ENCODE results near the gene HSCB.

Gene HSCB

GRCh38 chr22:28779833-28780232 is 38.0 kb downstream of the HSCB start:
- Histone ChIP-seq H3K27me3 (ENCODE audit: control insufficient read depth, insufficient read depth, low read length) (no peaks in the 10 kb centered on the region), H3K4me1 (ENCODE audit: control insufficient read depth, insufficient read depth, low read length) (peaks cover 25% of the 10 kb centered on the region), H3K9ac (ENCODE audit: low read length) (no peak overlapping the region), H3K4me3 (ENCODE audit: low read length) (no peak overlapping the region), H3K27ac (ENCODE audit: low read depth, low read length) (peak overlapping the region; percentile 55), H3K36me3 (ENCODE audit: control insufficient read depth, insufficient read depth, low read length) (peaks cover 17% of the 10 kb centered on the region)

DNA sequence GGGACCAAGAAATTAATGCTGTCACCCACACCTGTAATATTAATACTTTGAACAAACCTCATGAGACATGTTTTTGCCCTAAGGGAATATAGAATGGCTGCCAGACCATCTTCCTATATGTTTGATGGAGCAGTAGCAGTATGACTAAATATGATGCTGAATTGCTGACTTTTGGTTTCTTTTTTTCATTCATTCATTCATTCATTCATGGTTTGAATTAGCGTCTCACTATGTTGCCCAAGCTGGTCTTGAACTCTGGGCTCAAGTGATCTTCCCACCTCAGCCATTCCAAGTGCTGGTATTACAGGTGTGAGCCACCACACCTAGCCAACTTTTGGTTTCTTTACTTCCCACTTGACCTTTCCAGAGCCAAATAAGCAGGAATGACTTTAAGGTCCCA is 38.5 kb downstream of the HSCB start:
- Histone ChIP-seq H3K4me1 (ENCODE audit: control insufficient read depth, insufficient read depth, low read length) (peaks cover 27% of the 10 kb centered on the region), H3K9ac (ENCODE audit: low read length) (no peak overlapping the region), H3K27me3 (ENCODE audit: control insufficient read depth, insufficient read depth, low read length) (no peaks in the 10 kb centered on the region), H3K27ac (ENCODE audit: low read depth, low read length) (no peak overlapping the region), H3K36me3 (ENCODE audit: control insufficient read depth, insufficient read depth, low read length) (peaks cover 18% of the 10 kb centered on the region), H3K4me3 (ENCODE audit: low read length) (no peak overlapping the region)

- H3K36me3 ChIP-seq (ENCODE audit: control insufficient read depth, insufficient read depth, low read length): peaks cover 14% of the 10 kb centered on the region
- H3K4me3 ChIP-seq (ENCODE audit: low read length): peak overlapping the region; percentile 3
- H3K4me1 ChIP-seq (ENCODE audit: control insufficient read depth, insufficient read depth, low read length): peaks cover 31% of the 10 kb centered on the region
- no peak overlapping the region for H3K9ac ChIP-seq (ENCODE audit: low read length)
- H3K27me3 ChIP-seq (ENCODE audit: control insufficient read depth, insufficient read depth, low read length): no peaks in the 10 kb centered on the region
- peak overlapping the region; percentile 85 for H3K27ac ChIP-seq (ENCODE audit: low read depth, low read length)
These were observed 42.2 kb downstream of the HSCB start for GRCh38 chr22:28783786-28784671.

- peaks cover 6% of the 10 kb centered on the region for H3K36me3 ChIP-seq (ENCODE audit: control insufficient read depth, insufficient read depth, low read length)
- no peak overlapping the region for H3K27ac ChIP-seq (ENCODE audit: low read depth, low read length)
- peaks cover 17% of the 10 kb centered on the region for H3K4me1 ChIP-seq (ENCODE audit: control insufficient read depth, insufficient read depth, low read length)
- H3K27me3 ChIP-seq (ENCODE audit: control insufficient read depth, insufficient read depth, low read length): no peaks in the 10 kb centered on the region
- H3K4me3 ChIP-seq (ENCODE audit: low read length): no peak overlapping the region
- no peak overlapping the region for H3K9ac ChIP-seq (ENCODE audit: low read length)
These were observed 46.8 kb downstream of the HSCB start for GRCh38 chr22:28788601-28789000.

GRCh38 chr22:28791124-28791523 is 49.3 kb downstream of the HSCB start:
- H3K27ac ChIP-seq (ENCODE audit: low read depth, low read length): no peak overlapping the region
- no peak overlapping the region for H3K9ac ChIP-seq (ENCODE audit: low read length)
- H3K36me3 ChIP-seq (ENCODE audit: control insufficient read depth, insufficient read depth, low read length): peaks cover 23% of the 10 kb centered on the region
- H3K4me1 ChIP-seq (ENCODE audit: control insufficient read depth, insufficient read depth, low read length): no peaks in the 10 kb centered on the region
- no peaks in the 10 kb centered on the region for H3K27me3 ChIP-seq (ENCODE audit: control insufficient read depth, insufficient read depth, low read length)
- H3K4me3 ChIP-seq (ENCODE audit: low read length): no peak overlapping the region

- H3K27me3 ChIP-seq (ENCODE audit: control insufficient read depth, insufficient read depth, low read length): no peaks in the 10 kb centered on the region
- no peaks in the 10 kb centered on the region for H3K4me1 ChIP-seq (ENCODE audit: control insufficient read depth, insufficient read depth, low read length)
- H3K4me3 ChIP-seq (ENCODE audit: low read length): no peak overlapping the region
- peaks cover 29% of the 10 kb centered on the region for H3K36me3 ChIP-seq (ENCODE audit: control insufficient read depth, insufficient read depth, low read length)
- H3K9ac ChIP-seq (ENCODE audit: low read length): no peak overlapping the region
- no peak overlapping the region for H3K27ac ChIP-seq (ENCODE audit: low read depth, low read length)
These were observed 50.1 kb downstream of the HSCB start for GRCh38 chr22:28791841-28792490.

DNA sequence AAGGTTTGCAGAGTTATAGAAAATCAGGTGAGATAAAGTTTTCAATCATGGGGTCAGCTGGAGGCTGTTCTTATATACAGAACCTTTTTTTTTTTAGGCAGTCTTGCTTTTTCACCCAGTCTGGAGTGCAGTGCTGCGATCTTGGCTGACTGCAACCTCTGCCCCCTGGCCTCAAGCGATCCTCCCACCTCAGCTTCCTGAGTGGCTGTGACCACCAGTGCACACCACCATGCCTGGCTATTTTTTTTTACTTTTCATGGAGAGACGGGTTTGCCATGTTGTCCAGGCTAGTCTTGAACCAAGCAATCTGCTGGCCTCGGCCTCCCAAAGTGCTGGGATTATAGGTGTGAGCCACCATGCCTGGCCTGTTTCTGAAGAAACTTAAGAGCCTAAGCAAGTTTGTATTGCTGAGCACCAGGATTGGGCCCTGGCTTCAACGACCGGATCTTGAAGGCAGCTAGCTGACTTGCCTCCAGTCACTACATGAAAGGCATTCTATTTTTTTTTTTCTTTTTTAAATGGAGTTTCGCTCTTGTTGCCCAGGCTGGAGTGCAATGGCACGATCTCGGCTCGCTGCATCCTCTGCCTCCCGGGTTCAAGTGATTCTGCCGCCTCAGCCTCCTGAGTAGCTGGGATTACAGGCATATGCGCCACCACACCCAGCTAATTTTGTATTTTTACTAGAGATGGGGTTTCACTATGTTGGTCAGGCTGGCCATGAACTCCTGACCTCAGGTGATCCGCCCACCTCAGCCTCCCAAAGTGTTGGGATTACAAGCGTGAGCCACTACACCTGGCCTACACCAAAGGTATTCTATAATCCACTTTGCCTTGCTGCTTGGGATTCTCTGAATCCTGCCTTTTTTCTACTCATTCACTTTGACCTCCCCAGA is 50.9 kb downstream of the HSCB start:
- Histone ChIP-seq H3K4me3 (ENCODE audit: low read length) (no peak overlapping the region), H3K36me3 (ENCODE audit: control insufficient read depth, insufficient read depth, low read length) (peaks cover 29% of the 10 kb centered on the region), H3K9ac (ENCODE audit: low read length) (no peak overlapping the region), H3K27me3 (ENCODE audit: control insufficient read depth, insufficient read depth, low read length) (no peaks in the 10 kb centered on the region), H3K4me1 (ENCODE audit: control insufficient read depth, insufficient read depth, low read length) (peaks cover 2% of the 10 kb centered on the region), H3K27ac (ENCODE audit: low read depth, low read length) (no peak overlapping the region)

GRCh38 chr22:28793976-28794584 is 52.2 kb downstream of the HSCB start:
- H3K27ac ChIP-seq (ENCODE audit: low read depth, low read length): no peak overlapping the region

GRCh38 chr22:28795071-28795693 is 53.3 kb downstream of the HSCB start:
- peaks cover 7% of the 10 kb centered on the region for H3K4me1 ChIP-seq (ENCODE audit: control insufficient read depth, insufficient read depth, low read length)
- no peak overlapping the region for H3K27ac ChIP-seq (ENCODE audit: low read depth, low read length)
- H3K4me3 ChIP-seq (ENCODE audit: low read length): no peak overlapping the region
- H3K27me3 ChIP-seq (ENCODE audit: control insufficient read depth, insufficient read depth, low read length): no peaks in the 10 kb centered on the region
- H3K9ac ChIP-seq (ENCODE audit: low read length): no peak overlapping the region
- peaks cover 29% of the 10 kb centered on the region for H3K36me3 ChIP-seq (ENCODE audit: control insufficient read depth, insufficient read depth, low read length)

More at GRCh38 chr22:28793976-28794584, 52.2 kb downstream of the HSCB start:
- Histone ChIP-seq H3K9ac (ENCODE audit: low read length) (no peak overlapping the region), H3K27me3 (ENCODE audit: control insufficient read depth, insufficient read depth, low read length) (no peaks in the 10 kb centered on the region), H3K36me3 (ENCODE audit: control insufficient read depth, insufficient read depth, low read length) (peaks cover 29% of the 10 kb centered on the region), H3K4me3 (ENCODE audit: low read length) (no peak overlapping the region), H3K4me1 (ENCODE audit: control insufficient read depth, insufficient read depth, low read length) (peaks cover 7% of the 10 kb centered on the region)

DNA sequence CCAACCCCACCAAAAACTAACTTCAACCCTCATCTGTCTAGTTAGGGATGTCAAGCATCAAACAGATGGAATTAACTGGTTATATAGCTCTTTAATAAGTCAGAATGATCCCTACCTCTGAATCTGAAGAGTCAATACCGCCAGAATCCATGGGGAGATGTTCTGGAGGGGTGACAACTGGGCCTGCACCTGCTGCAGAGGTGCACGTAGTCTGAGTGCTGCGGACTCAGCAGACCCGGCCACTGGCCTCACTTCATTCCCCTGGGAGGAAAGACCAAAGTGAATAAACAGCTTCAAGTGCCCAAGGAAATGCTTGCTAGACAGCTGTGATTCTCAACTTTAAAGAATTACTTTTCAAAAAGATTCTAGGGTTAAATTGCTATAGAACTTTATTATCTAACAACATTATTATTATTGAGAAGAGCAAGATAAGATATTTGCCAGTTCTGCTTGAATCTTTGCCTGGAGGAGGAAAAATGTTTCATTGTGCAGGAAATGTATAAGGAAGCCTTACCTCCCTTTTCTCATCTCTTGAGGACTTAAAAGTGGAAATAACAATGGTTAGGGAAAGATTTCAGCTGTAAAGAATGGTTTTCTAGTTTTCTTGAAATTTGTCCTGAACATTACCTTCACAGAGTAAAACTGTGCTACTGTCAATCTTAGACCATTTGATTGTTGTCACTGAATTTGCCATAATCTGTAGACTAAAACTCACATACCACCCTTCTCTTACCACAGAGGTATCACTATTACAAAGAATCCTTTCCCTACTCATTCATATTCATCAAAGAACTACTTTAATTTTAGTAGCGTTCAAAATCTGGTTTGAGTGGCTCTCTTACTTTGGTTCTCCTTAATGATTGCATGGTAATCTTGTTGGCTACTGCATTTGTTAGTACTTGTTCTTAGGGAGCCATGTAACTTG is 54.4 kb downstream of the HSCB start:
- H3K27ac ChIP-seq (ENCODE audit: low read depth, low read length): no peak overlapping the region

More for the DNA sequence above, 54.4 kb downstream of the HSCB start:
- H3K9ac ChIP-seq (ENCODE audit: low read length): no peak overlapping the region
- H3K27me3 ChIP-seq (ENCODE audit: control insufficient read depth, insufficient read depth, low read length): no peaks in the 10 kb centered on the region
- peaks cover 29% of the 10 kb centered on the region for H3K36me3 ChIP-seq (ENCODE audit: control insufficient read depth, insufficient read depth, low read length)
- H3K4me3 ChIP-seq (ENCODE audit: low read length): no peak overlapping the region
- peaks cover 7% of the 10 kb centered on the region for H3K4me1 ChIP-seq (ENCODE audit: control insufficient read depth, insufficient read depth, low read length)

Measured in rectal smooth muscle tissue (tissue), 1 donor.